Neuronal stem cell (in vitro differentiated cells): ENCODE results near the gene PAXX.
A peak's percentile ranks its signal among the peaks of the same experiment; 100 is the strongest.

ENCODE experiments used
- DNase-seq: peaks from one replicate; pipeline ENCODE4 v3.0.0-alpha.2; 2013; ENCODE audit warnings: low spot score
- H2AFZ ChIP-seq: one replicate; pipeline ENCODE4 v1.6.1; 2013; ENCODE audit warnings: mild to moderate bottlenecking, low read length, inconsistent platforms
- H2AK5ac ChIP-seq: 2 replicates; pipeline ENCODE4 v1.6.1; 2013; ENCODE audit warnings: low read depth, mild to moderate bottlenecking, inconsistent platforms, low read length, moderate library complexity, mixed read lengths
- H2BK120ac ChIP-seq: 2 replicates; pipeline ENCODE4 v1.6.1; 2013; ENCODE audit warnings: low read depth, mild to moderate bottlenecking, inconsistent platforms, low read length, moderate library complexity, mixed read lengths
- H2BK12ac ChIP-seq: one replicate; pipeline ENCODE4 v1.6.1; 2013; ENCODE audit warnings: low read length, inconsistent platforms
- H2BK15ac ChIP-seq: 2 replicates; pipeline ENCODE4 v1.6.1; 2013; ENCODE audit warnings: mild to moderate bottlenecking, low read length, inconsistent platforms, mixed read lengths
- H2BK5ac ChIP-seq: one replicate; pipeline ENCODE4 v1.6.1; 2013; ENCODE audit warnings: inconsistent platforms, mild to moderate bottlenecking, low read length, moderate library complexity
- H3K14ac ChIP-seq: one replicate; pipeline ENCODE4 v1.6.1; 2013; ENCODE audit warnings: low read length, inconsistent platforms
- H3K18ac ChIP-seq: 2 replicates; pipeline ENCODE4 v1.6.1; 2013; ENCODE audit warnings: low read length, inconsistent platforms
- H3K23ac ChIP-seq: 2 replicates; pipeline ENCODE4 v1.6.1; 2013; ENCODE audit warnings: low read depth, mild to moderate bottlenecking, mixed read lengths, low read length, inconsistent platforms; ENCODE audit not compliant: poor library complexity
- H3K27ac ChIP-seq: replicated peaks from 3 replicates; pipeline ENCODE4 v1.5.1; 2013; ENCODE audit warnings: low read length, inconsistent platforms
- H3K27me3 ChIP-seq, 3 experiments: 2 replicates each; pipeline ENCODE4 v1.6.1; 2013; ENCODE audit warnings: low read length in 3 of 3, mild to moderate bottlenecking in 2 of 3, inconsistent platforms in 1 of 3, low read depth in 1 of 3, mixed read lengths in 1 of 3, moderate library complexity in 1 of 3; ENCODE audit not compliant: control insufficient read depth in 3 of 3, insufficient read depth in 3 of 3
- H3K36me3 ChIP-seq, 2 donors: replicated peaks in 1 of 2; 2 replicates each; pipeline ENCODE4 v1.6.1; 2013; ENCODE audit warnings: low read length in 2 of 2; ENCODE audit not compliant: control insufficient read depth in 2 of 2, insufficient read depth in 2 of 2
- H3K4ac ChIP-seq: 2 replicates; pipeline ENCODE4 v1.6.1; 2013; ENCODE audit warnings: inconsistent platforms, mild to moderate bottlenecking, low read length, moderate library complexity
- H3K4me1 ChIP-seq, 2 donors: 1 replicate in 1 of 2; 2 replicates in 1 of 2; pipeline ENCODE4 v1.6.1; 2013; ENCODE audit warnings: low read length in 2 of 2, low read depth in 1 of 2; ENCODE audit not compliant: control insufficient read depth in 2 of 2, insufficient read depth in 1 of 2
- H3K4me2 ChIP-seq: one replicate; pipeline ENCODE4 v1.6.1; 2013; ENCODE audit warnings: mild to moderate bottlenecking, low read length, inconsistent platforms; ENCODE audit not compliant: insufficient read depth, poor library complexity, severe bottlenecking
- H3K4me3 ChIP-seq, 2 donors: 2 replicates each; pipeline ENCODE4 v1.5.1; 2013; ENCODE audit warnings: low read length in 2 of 2, mild to moderate bottlenecking in 2 of 2, inconsistent platforms in 1 of 2, moderate library complexity in 1 of 2
- H3K79me1 ChIP-seq: one replicate; pipeline ENCODE4 v1.6.1; 2013; ENCODE audit warnings: low read depth, mild to moderate bottlenecking, inconsistent platforms, low read length, moderate library complexity
- H3K9ac ChIP-seq: one replicate; pipeline ENCODE4 v1.6.1; 2013; ENCODE audit warnings: mild to moderate bottlenecking, low read depth, low read length, inconsistent platforms; ENCODE audit not compliant: poor library complexity
- H3K9me3 ChIP-seq, 2 donors: replicated peaks in 1 of 2; 2 replicates each; pipeline versions ENCODE3 to v1.6.1; 2013; ENCODE audit warnings: low read length in 2 of 2, mild to moderate bottlenecking in 2 of 2, inconsistent platforms in 1 of 2, low read depth in 1 of 2, mixed read lengths in 1 of 2, moderate library complexity in 1 of 2; ENCODE audit not compliant: control insufficient read depth in 2 of 2, insufficient read depth in 1 of 2
- H4K8ac ChIP-seq: one replicate; pipeline ENCODE4 v1.6.1; 2013; ENCODE audit warnings: low read depth, mild to moderate bottlenecking, inconsistent platforms, low read length, moderate library complexity
- H4K91ac ChIP-seq: one replicate; pipeline ENCODE4 v1.6.1; 2013; ENCODE audit warnings: low read length, low read depth, mild to moderate bottlenecking, inconsistent platforms; ENCODE audit not compliant: poor library complexity
- WGBS, 2 donors: extraction: QIAGEN DNeasy Blood & Tissue Kit; methylation state at CpG; one replicate each; pipeline ENCODE4 v1.1.7; 2013; ENCODE audit warnings: missing lambda C conversion rate in 2 of 2, mixed read lengths in 1 of 2; ENCODE audit not compliant: insufficient read length in 2 of 2, insufficient replicate concordance in 1 of 2; ENCODE audit errors: extremely low coverage in 2 of 2; 5-methylcytosine and 5-hydroxymethylcytosine counted together

Gene PAXX

GRCh38 chr9:137017791-137018497 is 25.7 kb downstream of the PAXX start:
- no peak overlapping the region for H3K4ac ChIP-seq

GRCh38 chr9:137018761-137019559 is 26.7 kb downstream of the PAXX start:
- H3K27ac ChIP-seq: no peak overlapping the region
- no peak overlapping the region for H4K91ac ChIP-seq
- H2BK15ac ChIP-seq: no peak overlapping the region
- H2BK120ac ChIP-seq: no peak overlapping the region
- H3K9me3 ChIP-seq: peaks cover 0 to 6% of the 10 kb centered on the region in 2 donors
- no peak overlapping the region for H3K4ac ChIP-seq
- no CpG with 5 or more reads among the region's 36 CpGs for WGBS, 2 donors
- H2AK5ac ChIP-seq: no peak overlapping the region
- H2BK5ac ChIP-seq: no peak overlapping the region
- H3K4me2 ChIP-seq: no peak overlapping the region
- H3K9ac ChIP-seq: no peak overlapping the region
- H3K23ac ChIP-seq: no peak overlapping the region
- H3K4me3 ChIP-seq: no peak overlapping the region
- H3K14ac ChIP-seq: no peak overlapping the region
- H4K8ac ChIP-seq: no peak overlapping the region
- no peak overlapping the region for H2BK12ac ChIP-seq
- no peak for DNase-seq
- H3K79me1 ChIP-seq: peaks cover 11% of the 10 kb centered on the region
- no peaks in the 10 kb centered on the region for H3K27me3 ChIP-seq
- H3K18ac ChIP-seq: no peak overlapping the region
- peaks cover 3 to 11% of the 10 kb centered on the region in 2 donors for H3K4me1 ChIP-seq
- peaks cover 20 to 43% of the 10 kb centered on the region in 2 donors for H3K36me3 ChIP-seq
- no peak overlapping the region for H2AFZ ChIP-seq

More at GRCh38 chr9:137017791-137018497, 25.7 kb downstream of the PAXX start:
- H2BK12ac ChIP-seq: no peak overlapping the region
- DNase-seq: no peak
- no peak overlapping the region for H2BK15ac ChIP-seq
- no peaks in the 10 kb centered on the region for H3K27me3 ChIP-seq
- no peak overlapping the region for H2AFZ ChIP-seq
- H4K8ac ChIP-seq: no peak overlapping the region
- H3K18ac ChIP-seq: no peak overlapping the region
- H3K27ac ChIP-seq: no peak overlapping the region
- H3K23ac ChIP-seq: no peak overlapping the region
- no peak overlapping the region for H2AK5ac ChIP-seq
- no peak overlapping the region for H3K4me3 ChIP-seq
- peaks cover 20 to 47% of the 10 kb centered on the region in 2 donors for H3K36me3 ChIP-seq
- peaks cover 0 to 6% of the 10 kb centered on the region in 2 donors for H3K9me3 ChIP-seq
- H3K9ac ChIP-seq: no peak overlapping the region
- H2BK120ac ChIP-seq: no peak overlapping the region
- no peak overlapping the region for H3K14ac ChIP-seq
- H4K91ac ChIP-seq: no peak overlapping the region
- no peak overlapping the region for H3K4me2 ChIP-seq
- H2BK5ac ChIP-seq: peak overlapping the region; percentile 69
- peaks cover 11% of the 10 kb centered on the region for H3K79me1 ChIP-seq
- peaks cover 0 to 3% of the 10 kb centered on the region in 2 donors for H3K4me1 ChIP-seq
- WGBS, 2 donors: no CpG with 5 or more reads among the region's 45 CpGs

- Histone ChIP-seq H3K14ac (peak overlapping the region; percentile 38), H3K4me1 (peaks cover 10 to 11% of the 10 kb centered on the region in 2 donors), H3K36me3 (peaks cover 16 to 34% of the 10 kb centered on the region in 2 donors), H2BK12ac (no peak overlapping the region), H3K27ac (no peak overlapping the region), H2AK5ac (no peak overlapping the region), H3K27me3 (no peaks in the 10 kb centered on the region), H4K8ac (no peak overlapping the region), H3K18ac (no peak overlapping the region), H3K4ac (no peak overlapping the region), H3K4me2 (no peak overlapping the region), H3K9me3 (peaks cover 0 to 6% of the 10 kb centered on the region in 2 donors), H2AFZ (no peak overlapping the region), H2BK5ac (peak overlapping the region; percentile 5), H2BK120ac (no peak overlapping the region), H2BK15ac (no peak overlapping the region), H3K4me3 (no peak overlapping the region), H3K23ac (no peak overlapping the region), H3K9ac (peak overlapping the region; percentile 70), H4K91ac (no peak overlapping the region), H3K79me1 (peaks cover 14% of the 10 kb centered on the region)
- no peak for DNase-seq
- WGBS, 2 donors: no CpG with 5 or more reads among the region's 34 CpGs
Measured at GRCh38 chr9:137019891-137020683, 27.9 kb downstream of the PAXX start.
